CD4-positive, alpha-beta T cell treated with Interleukin-2 at 100 ng/mL for 4 hours (primary cell): ENCODE measurements around the gene FLCN.
"Not testable (repeated sequence)": the region's sequence is repeated elsewhere in the genome, so short reads cannot be mapped to it uniquely, and the experiment has no call there.

Experiments
- DNase-seq: peaks from one replicate; pipeline ENCODE4 v3.0.0-alpha.2; 2020; ENCODE audit warnings: low spot score

Gene FLCN

GRCh38 chr17:17237026-17237799 lies at the start of gene FLCN:
TSS of gene FLCN (minus strand) at chr17:17237168. CDS start at chr17:17228137, 9,031 bp downstream.
- DNase-seq = peak; percentile 88

GRCh38 chr17:17285951-17286350 lies 49.0 kb upstream of the FLCN start:
- DNase-seq = no peak

DNA sequence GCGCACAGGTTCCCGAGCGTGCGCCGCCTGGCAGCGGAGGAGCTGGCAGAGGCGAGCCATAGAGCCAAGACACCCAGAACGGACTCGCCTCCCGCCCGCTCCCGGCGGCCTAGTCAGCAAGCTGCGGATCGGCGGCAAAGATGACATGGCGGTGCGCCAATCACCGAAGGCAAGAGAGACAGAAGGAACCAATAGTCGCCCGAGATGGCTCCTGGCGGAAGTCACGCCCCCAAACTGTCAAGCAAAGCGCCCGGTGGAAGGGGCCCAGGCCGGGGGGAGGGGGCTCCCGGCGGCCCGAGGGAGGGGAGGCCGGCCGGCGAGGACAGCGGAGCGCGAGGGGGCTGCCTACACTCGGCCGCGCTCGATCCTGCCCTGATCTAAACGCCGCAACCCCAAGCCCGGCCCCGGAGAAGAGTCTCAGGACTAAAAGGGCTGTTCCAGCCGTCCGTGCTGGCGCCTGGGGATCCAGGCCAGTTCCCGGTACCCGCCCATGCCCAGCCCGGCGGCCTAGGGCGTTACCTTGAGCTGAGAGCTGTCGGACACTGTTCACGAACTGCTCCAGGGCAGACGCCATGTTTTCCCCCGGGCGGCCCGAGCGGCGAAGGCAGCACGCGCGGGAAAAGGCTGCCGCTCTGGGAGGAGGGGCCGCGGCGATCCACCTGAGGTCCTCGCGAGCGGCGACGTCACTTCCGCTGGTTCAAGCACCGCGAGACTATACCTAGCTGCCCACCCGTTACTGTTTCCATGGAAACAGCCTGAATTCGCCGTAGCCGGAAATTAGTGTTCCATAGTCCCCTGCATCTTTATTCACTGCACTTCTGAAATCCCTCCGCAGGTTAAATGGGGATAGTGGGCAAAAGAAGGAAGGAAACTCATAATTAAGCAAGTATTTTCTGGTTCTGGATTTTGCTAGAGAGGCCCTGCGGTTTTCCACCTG lies 43.9 kb upstream of the FLCN start, which contains the start of gene COPS3:
TSS of gene COPS3 (minus strand) at position 634 of the 937 bp plus-strand sequence. CDS start at position 574, 60 bp downstream.
- DNase-seq = peak; percentile 98

- no peak for DNase-seq
Measured at GRCh38 chr17:17279316-17279715, 42.3 kb upstream of the FLCN start.

GRCh38 chr17:17277431-17277830 lies 40.5 kb upstream of the FLCN start:
- not testable (repeated sequence) for DNase-seq

- DNase-seq = no peak
Measured at GRCh38 chr17:17275971-17276370, 39.0 kb upstream of the FLCN start.

GRCh38 chr17:17269926-17270773 lies 33.2 kb upstream of the FLCN start:
- DNase-seq = no peak

DNA sequence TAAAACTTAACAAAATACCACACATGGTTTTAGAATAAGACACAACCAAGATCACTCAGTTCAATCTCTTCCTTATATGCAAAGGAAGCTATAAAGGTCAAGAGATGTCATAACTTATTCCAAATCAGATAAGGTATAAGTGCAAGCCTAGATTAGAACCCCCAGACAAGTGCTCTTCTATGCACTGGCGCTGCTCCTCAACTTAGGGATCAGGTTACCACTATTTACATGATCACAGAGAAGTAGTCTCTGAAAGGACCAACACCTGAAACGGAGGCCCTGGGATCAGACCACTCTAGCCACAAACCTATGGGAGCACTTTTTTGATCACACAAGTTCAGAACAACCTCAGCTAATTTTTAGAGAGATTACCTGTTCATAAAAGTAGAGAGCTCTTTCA lies 27.5 kb upstream of the FLCN start:
- no peak for DNase-seq

DNA sequence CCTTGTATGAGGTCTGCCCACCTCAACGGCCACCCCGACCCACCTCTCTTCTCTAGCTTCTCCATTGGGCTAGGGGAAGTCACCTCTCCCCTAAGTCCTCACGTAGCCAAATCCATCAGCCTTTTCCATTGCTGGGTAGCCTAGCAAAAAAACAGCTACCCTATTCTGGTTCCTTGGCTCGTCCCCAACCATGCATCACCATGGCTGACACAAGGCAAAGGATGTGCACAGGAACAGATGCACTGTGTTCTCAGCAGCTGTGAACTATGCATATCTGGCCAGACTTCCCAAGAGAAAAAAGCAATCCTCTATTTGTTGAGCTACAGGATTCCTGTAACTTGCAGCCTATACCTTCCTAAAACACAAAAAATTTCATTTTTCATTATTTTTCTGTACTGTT lies 22.0 kb upstream of the FLCN start:
- no peak for DNase-seq

DNA sequence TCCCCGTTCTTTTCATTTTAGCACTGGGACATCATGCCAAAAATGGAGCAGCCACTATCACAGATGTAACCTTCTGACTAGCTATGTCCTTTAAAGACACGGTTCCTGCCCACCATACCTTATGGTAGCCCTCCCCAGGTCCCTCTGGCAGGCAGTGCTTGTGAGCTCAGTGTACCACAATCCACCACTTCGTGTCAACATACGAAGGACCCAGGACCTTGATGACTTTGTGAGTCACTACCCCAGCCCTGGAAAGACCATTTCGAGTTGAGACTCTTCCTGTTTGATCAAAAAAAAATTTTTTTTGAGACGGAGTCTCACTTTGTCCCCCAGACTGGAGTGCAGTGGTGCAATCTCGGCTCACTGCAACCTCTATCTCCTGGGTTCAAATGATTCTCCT lies 21.0 kb upstream of the FLCN start:
- no peak for DNase-seq

GRCh38 chr17:17256316-17256715 lies 19.3 kb upstream of the FLCN start:
- no peak for DNase-seq

- DNase-seq = not testable (repeated sequence)
Measured at GRCh38 chr17:17255689-17256088, 18.7 kb upstream of the FLCN start.

- DNase-seq = no peak
Measured at GRCh38 chr17:17254036-17254435, 17.1 kb upstream of the FLCN start.

DNA sequence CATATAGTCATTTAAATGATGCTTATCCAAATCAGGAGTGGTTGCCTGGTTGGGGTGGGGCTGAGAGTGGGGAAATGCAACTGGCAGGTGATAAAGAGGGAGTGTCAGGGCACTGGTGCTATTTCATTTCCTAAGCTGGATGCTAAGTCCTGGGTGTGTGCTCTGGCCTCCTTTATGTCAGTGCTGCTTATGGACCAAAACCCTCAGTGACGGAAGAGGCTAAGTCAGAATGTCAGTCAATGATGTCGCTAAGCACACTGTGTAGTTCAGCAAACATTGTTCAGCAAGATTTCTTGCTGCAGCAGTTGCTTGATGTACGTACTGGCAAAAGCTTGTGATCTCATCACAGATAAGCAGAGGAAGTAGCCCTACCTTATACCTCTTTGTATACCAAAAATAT lies 16.4 kb upstream of the FLCN start:
- DNase-seq = no peak

GRCh38 chr17:17252149-17252661 lies 15.2 kb upstream of the FLCN start:
- no peak for DNase-seq

DNA sequence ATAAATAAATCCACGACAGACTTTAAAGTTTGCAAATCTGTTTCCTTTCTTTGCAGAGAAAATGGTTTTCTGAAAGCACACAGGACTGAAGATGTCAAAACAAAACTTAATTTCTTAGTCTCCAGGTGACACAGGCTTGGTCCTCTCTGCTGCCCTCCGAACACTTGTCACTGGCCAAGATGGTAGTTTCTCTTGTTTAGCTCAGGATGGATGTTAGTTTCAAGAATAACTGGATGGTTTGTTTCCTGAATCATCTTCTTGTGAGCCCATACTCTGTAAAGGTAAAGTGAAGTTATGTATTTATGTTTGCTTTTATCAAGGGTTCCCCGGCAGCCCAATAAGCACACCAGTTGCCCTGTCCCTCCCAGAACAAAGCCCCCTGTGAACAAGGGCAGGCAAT lies 9.9 kb upstream of the FLCN start:
- DNase-seq = no peak

GRCh38 chr17:17243163-17243562 lies 6.2 kb upstream of the FLCN start:
- no peak for DNase-seq

DNA sequence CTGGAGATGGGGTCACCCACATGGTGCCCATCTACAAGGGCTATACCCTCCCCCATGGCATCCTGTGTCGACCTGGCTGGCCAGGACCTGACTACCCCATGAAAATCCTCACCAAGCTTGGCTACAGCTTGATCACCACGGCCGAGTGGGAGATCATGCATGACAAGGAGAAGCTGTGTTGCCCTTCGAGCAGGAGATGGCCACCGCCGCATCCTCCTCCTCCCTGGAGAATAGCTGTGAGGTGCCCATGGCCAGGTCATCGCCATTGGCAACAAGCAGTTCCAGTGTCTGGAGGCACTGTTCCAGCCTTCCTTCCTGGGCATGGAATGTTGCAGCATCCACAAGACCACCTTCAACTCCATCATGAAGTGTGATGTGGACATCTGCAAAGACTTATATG lies 5.3 kb upstream of the FLCN start:
- no peak for DNase-seq

GRCh38 chr17:17241656-17242055 lies 4.7 kb upstream of the FLCN start:
- no peak for DNase-seq

DNA sequence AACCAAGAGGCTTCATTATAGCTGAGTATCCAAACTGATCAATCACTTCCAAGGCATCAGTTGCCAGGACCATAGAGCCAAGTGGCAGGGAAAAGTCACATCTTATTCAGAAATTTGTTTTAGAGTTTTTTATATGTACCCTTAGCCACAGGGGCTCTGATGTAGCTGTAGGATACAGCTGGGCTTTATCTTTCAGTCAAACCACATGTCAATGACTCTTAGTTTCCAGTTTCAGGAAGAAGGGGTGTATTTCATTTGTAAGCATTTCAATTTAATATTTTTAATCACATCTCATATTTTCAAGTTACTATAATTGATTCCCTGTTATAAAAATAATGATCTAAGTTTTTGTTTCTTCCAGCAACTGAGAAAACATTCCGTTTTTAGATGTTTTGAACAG lies 2.9 kb upstream of the FLCN start:
- no peak for DNase-seq

DNA sequence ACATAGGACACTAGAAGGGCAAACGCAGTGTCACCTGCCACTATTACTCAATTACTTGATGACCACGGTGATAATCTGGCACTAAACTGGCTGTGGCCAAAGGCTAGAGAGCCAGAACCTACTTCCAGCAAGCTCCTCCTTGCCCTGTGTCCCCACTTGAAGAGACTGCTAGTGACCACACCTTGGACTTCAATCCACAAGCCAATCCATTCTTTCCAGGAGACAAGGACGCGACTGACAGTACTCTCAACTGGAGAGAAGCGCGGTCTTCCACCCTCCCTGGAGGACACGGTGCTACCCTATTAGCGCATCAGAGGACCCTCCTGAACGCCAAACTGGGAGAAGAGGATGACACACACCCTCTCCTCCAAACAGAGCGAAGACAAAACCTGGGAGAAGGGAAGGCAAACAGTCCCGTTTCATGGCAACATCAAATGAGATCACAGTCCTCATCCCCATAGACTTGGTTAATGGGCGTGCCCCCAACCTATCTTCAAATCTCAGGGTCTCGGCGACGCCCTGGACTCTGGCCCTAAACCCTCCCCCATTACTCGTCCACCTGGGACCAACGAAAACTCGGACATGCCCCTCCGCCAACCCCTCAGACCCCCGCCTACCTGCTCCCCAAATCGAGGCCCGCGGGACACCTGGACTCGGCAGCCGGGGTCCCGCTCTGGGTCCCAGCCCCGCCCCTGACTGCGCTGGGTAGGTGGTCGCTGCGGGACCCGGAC lies 508 bp downstream of the FLCN start:
- no peak for DNase-seq
